DND-41 (cell line): Measurements from ENCODE around the gene KRT15.

Experiments
- EZH2 ChIP-seq: IDR thresholded peaks from 3 replicates; pipeline ENCODE4 v1.6.1; 2012; ENCODE audit warnings: borderline replicate concordance, low read depth, mild to moderate bottlenecking, moderate library complexity, low read length, inconsistent platforms; ENCODE audit not compliant: severe bottlenecking
- TF ChIP-seq, protein P1 (sequence below): IDR thresholded peaks from 2 replicates; pipeline ENCODE4 v1.5.1; 2012; ENCODE audit warnings: borderline replicate concordance, low read length, moderate library complexity, mild to moderate bottlenecking; ENCODE audit not compliant: poor library complexity, severe bottlenecking; ENCODE audit errors: extremely low read depth

GRCh38 chr17:41492771-41493170, 25.9 kb downstream of the KRT15 start:
- TF ChIP-seq, protein P1, sequence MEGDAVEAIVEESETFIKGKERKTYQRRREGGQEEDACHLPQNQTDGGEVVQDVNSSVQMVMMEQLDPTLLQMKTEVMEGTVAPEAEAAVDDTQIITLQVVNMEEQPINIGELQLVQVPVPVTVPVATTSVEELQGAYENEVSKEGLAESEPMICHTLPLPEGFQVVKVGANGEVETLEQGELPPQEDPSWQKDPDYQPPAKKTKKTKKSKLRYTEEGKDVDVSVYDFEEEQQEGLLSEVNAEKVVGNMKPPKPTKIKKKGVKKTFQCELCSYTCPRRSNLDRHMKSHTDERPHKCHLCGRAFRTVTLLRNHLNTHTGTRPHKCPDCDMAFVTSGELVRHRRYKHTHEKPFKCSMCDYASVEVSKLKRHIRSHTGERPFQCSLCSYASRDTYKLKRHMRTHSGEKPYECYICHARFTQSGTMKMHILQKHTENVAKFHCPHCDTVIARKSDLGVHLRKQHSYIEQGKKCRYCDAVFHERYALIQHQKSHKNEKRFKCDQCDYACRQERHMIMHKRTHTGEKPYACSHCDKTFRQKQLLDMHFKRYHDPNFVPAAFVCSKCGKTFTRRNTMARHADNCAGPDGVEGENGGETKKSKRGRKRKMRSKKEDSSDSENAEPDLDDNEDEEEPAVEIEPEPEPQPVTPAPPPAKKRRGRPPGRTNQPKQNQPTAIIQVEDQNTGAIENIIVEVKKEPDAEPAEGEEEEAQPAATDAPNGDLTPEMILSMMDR: no peak
- TF ChIP-seq EZH2: no peak
